Fibroblast of mammary gland (primary cell): ENCODE measurements around the gene SNAP29.

ENCODE experiments used
- DNase-seq: peaks from one replicate; pipeline ENCODE4 v3.0.0-alpha.2; 2010; ENCODE audit warnings: low read depth
- H3K4me3 ChIP-seq: 2 replicates; pipeline ENCODE4 v1.5.1; 2011; ENCODE audit warnings: low read depth, mild to moderate bottlenecking, low read length, moderate library complexity; ENCODE audit not compliant: control insufficient read depth
- CTCF ChIP-seq: conservative IDR thresholded peaks from 2 replicates; pipeline ENCODE4 v1.5.1; 2011; ENCODE audit warnings: low read depth, low read length, inconsistent platforms; ENCODE audit not compliant: control insufficient read depth, insufficient read depth

The SNAP29 gene

GRCh38 chr22:20865875-20866445 is 7.2 kb downstream of the SNAP29 start:
- no peak overlapping the region for H3K4me3 ChIP-seq

DNA sequence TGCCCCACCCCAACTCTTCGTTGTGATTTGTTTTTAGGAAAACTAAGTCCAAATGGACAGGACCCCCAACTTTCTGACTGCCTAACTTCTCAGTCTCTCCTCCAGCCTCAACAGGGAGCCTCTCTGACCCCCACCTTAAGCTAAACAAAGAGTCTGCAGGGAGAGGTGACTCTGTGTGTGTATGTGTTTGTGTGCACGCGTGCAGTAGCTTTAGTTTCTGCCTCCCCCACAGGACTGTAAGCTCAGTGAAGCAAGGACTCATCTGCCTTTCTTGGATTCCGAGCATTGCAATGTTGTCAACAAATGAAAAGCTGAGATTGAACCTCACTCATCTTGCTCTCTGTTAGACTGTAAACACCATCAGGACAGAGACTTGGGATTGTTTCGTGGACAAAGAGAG is 7.9 kb downstream of the SNAP29 start:
- H3K4me3 ChIP-seq, result no peak overlapping the region
- TF ChIP-seq CTCF, result no peak
- no peak for DNase-seq

More at GRCh38 chr22:20865875-20866445, 7.2 kb downstream of the SNAP29 start:
- DNase-seq, result no peak
- TF ChIP-seq CTCF, result no peak

DNA sequence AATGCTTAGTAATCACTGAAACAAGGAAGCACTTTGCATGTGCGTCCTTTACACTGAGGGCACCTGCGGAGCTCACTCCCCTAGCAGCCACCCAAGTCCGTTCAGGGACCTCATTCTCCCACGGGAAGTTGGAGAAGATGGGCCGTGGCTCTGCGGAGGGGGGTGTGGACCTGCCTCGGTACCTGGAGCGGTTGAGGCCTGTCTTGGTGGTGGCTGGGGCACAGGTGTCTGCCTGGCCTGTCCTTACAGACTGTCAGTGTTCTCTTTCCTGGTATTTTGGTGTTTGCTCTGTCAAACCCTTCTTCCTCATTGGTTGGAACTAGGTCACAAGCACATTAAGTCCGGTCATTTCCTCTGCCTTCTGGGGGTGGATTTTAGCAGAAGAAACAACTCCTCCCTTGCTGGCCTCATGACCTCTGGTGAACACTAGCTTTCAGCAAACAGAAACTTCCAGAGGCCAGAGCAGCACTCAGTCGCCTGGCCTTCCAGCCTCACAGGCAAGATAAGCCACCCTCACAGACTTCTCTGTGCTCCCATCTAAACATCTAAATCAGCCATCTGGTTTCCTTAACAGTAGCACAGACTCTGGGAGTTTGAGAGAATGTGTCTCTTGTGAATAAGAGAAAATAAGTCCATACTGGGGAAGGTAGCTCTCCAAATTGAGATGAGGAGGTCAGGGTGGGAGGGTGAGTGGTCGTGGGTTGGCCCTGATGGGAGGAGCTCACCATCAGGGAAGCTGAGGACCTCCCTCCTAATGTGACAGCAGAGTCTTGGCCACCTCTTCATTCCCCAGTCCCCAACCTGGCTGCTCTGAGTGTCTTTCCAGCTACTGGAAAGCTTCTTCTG is 8.6 kb downstream of the SNAP29 start:
- H3K4me3 ChIP-seq, result no peak overlapping the region
- TF ChIP-seq CTCF, result no peak
- peak; percentile 55 for DNase-seq

GRCh38 chr22:20868025-20868962 is 9.5 kb downstream of the SNAP29 start:
- no peak overlapping the region for H3K4me3 ChIP-seq
- no peak for DNase-seq
- TF ChIP-seq CTCF, result no peak

DNA sequence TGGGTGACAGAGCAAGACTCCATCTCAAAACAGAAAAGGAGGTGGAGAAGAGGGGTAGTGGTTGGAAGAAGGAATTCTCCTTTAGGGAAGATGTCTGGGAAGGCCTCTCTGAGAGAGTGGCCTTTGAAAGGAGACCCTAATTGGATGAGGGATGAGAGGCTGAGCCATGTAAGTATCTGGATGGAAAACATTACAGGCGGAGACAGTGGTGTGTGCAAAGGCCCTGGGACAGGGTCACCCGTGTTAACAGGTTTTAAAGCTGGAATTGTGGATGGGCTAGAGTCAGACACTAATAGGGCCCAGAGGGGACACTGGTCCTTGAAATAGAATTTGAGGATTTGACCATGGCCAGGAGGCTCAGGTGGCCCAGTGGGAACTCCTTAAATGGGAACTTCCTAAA is 10.4 kb downstream of the SNAP29 start:
- no peak for DNase-seq
- H3K4me3 ChIP-seq, result no peak overlapping the region
- no peak for TF ChIP-seq CTCF

GRCh38 chr22:20873214-20873613 is 14.4 kb downstream of the SNAP29 start:
- H3K4me3 ChIP-seq, result no peak overlapping the region
- no peak for TF ChIP-seq CTCF
- no peak for DNase-seq
